ENCODE data around the gene ITFG1. TPM values are rescaled to one million over a fixed set of nuclear protein-coding genes. Genes with fewer than 3 reads are reported as not detected.
A peak's percentile ranks its signal among the peaks of the same experiment; 100 is the strongest.

The ITFG1 gene
- total and polyA plus RNA-seq, 11 donors = 13.0 to 102 (median 70.1) TPM

DNA sequence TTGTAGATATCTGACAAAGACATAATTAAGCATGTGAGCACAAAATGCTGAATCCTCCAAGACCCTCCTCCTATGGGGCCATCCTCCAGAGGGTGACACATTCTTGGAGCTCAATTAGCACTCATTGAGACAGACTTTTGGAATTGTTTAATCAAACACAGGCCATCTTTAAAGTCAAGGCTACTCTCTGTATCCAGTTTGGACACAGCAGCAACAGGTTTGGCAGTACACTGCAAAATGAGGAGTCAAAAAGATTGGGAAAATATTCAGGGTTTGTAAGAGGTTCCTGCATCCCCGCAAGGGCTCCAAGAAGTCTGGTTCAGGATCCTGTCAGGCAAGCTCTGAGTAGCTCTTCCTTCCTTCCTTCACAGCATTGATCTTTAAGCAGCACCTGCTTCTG lies 1.3 kb downstream of the ITFG1 start:
- 64 to 91% (median 83%) methylated on average over 1 of the region's 1 CpG for WGBS, 4 donors
- ATAC-seq (no peak), DNase-seq (no peak)
- Histone ChIP-seq H3K27me3 (no peaks in the 10 kb centered on the region), H3K36me3 (peaks cover 0 to 45% (median 35%) of the 10 kb centered on the region in 9 donors), H3K27ac (peak overlapping the region in 5 of 12 donors; percentile 95 to 99 (median 99)), H3K9me3 (no peaks in the 10 kb centered on the region), H3K4me1 (peaks cover 13 to 45% (median 40%) of the 10 kb centered on the region in 12 donors), H3K4me3 (peak overlapping the region in 8 of 12 donors; percentile 78 to 95 (median 90))
- no peak for TF ChIP-seq POLR2A (IDR thresholded peaks at IDR 0.05)
- TF ChIP-seq, protein P1, sequence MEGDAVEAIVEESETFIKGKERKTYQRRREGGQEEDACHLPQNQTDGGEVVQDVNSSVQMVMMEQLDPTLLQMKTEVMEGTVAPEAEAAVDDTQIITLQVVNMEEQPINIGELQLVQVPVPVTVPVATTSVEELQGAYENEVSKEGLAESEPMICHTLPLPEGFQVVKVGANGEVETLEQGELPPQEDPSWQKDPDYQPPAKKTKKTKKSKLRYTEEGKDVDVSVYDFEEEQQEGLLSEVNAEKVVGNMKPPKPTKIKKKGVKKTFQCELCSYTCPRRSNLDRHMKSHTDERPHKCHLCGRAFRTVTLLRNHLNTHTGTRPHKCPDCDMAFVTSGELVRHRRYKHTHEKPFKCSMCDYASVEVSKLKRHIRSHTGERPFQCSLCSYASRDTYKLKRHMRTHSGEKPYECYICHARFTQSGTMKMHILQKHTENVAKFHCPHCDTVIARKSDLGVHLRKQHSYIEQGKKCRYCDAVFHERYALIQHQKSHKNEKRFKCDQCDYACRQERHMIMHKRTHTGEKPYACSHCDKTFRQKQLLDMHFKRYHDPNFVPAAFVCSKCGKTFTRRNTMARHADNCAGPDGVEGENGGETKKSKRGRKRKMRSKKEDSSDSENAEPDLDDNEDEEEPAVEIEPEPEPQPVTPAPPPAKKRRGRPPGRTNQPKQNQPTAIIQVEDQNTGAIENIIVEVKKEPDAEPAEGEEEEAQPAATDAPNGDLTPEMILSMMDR (IDR thresholded peaks at IDR 0.05) = no peak
- intact Hi-C loops (cut with DNase I) = loop anchor here in 5 of 10 donors (2.0 to 10.0 kb wide), 6 partner anchors 35 to 487 kb away; partner anchors contain the start of genes DNAJA2 (in 1 of the 5) and NETO2 (in 1 of the 5)

DNA sequence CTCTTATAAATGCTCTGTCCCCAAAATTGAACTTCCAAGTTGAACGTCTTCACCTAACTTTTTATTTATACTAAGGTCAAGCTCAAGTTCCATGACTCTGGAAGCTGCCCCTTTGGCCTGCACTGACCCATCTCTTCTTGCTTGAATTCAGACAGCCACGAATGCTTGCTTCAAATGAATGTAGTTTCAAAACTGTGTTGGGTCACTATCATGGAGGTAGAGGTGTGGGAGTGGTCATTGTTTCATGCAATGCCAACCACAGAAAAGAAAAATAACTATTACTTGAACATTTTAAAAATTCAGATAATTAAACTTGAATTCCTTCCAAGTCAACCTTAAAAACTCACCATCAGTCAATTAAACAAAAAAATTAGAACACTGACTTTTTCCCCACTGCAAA lies 2.5 kb downstream of the ITFG1 start:
- intact Hi-C loops (cut with DNase I) = no loop called here

DNA sequence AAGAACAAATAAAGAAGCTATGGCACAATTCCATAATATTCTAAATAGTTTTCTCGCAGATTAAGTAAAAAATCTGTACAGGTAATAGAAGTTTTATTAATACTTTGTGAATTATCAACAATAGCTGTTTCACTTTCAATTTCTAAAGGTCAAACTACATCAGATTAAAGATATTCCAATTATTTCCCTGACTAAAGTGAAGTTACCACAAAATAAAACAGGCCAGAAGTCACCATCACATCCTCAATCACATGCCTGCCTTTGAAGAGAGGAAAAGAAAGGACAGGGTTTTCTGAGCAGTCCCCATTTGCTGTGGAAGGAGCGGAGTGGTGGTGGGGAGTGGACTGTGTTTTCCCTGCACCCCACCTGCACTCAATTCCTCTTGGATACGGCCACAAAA lies 11.1 kb downstream of the ITFG1 start:
- no peak overlapping the region for H3K27ac ChIP-seq
- intact Hi-C loops (cut with DNase I) = no loop called here
- no peaks in the 10 kb centered on the region for H3K9me3 ChIP-seq
- H3K27me3 ChIP-seq = no peaks in the 10 kb centered on the region
- TF ChIP-seq, protein P1 (IDR thresholded peaks at IDR 0.05) = no peak
- no peak for TF ChIP-seq POLR2A (IDR thresholded peaks at IDR 0.05)
- WGBS, 4 donors = 79 to 87% (median 81%) methylated on average over 3 of the region's 3 CpGs
- peaks cover 0 to 11% (median 3%) of the 10 kb centered on the region in 12 donors for H3K4me1 ChIP-seq
- DNase-seq (no peak), ATAC-seq (no peak)
- H3K36me3 ChIP-seq = peaks cover 0 to 88% (median 66%) of the 10 kb centered on the region in 9 donors
- no peak overlapping the region for H3K4me3 ChIP-seq

More for the DNA sequence above, 2.5 kb downstream of the ITFG1 start:
- Histone ChIP-seq H3K4me3 (no peak overlapping the region), H3K4me1 (peaks cover 12 to 33% (median 29%) of the 10 kb centered on the region in 12 donors), H3K36me3 (peaks cover 0 to 52% (median 42%) of the 10 kb centered on the region in 9 donors), H3K27me3 (no peaks in the 10 kb centered on the region), H3K9me3 (no peaks in the 10 kb centered on the region), H3K27ac (no peak overlapping the region)
- ATAC-seq (no peak), DNase-seq (no peak)
- 73 to 85% (median 82%) methylated on average over 2 of the region's 2 CpGs for WGBS, 4 donors
- TF ChIP-seq POLR2A (IDR thresholded peaks at IDR 0.05) = no peak
- TF ChIP-seq, protein P1 (IDR thresholded peaks at IDR 0.05) = no peak

DNA sequence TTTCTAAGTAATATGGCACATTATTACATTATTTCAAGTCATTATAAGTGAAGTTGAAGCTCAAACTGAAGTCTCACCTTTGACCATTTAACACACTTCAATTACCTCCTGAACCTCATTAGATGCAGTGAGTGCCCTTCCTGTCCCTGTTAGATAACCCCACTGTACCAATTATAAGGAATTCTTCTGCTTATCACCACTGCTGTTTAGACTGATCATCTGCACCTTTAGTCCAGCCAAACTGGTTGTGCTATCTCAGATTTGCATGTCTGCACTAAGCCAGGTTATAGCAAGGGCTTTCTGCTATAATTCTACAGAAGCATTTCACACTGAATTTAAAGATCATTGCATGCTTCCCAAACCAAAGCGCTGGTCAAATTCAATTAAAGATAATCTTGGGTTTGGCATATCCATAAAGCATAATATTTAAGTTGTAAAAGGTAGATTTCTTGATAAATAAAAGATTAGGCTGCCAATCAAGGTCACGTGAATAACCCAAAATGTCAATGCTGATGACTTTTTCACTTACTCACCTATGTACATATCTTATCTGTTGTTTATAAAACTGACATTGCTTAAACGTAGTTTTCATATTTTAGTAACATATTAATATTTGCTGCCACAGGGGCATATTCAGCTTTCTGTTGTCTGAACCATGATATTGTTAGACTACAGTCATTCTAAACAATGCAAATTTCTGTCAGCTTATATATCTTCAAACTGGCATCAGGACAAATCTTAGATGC lies 11.9 kb downstream of the ITFG1 start:
- TF ChIP-seq POLR2A (IDR thresholded peaks at IDR 0.05) = no peak
- TF ChIP-seq, protein P1 (IDR thresholded peaks at IDR 0.05) = no peak
- Histone ChIP-seq H3K27ac (no peak overlapping the region), H3K9me3 (no peaks in the 10 kb centered on the region), H3K4me1 (peaks cover 0 to 11% (median 3%) of the 10 kb centered on the region in 12 donors), H3K36me3 (peaks cover 0 to 84% (median 60%) of the 10 kb centered on the region in 9 donors), H3K4me3 (no peak overlapping the region), H3K27me3 (no peaks in the 10 kb centered on the region)
- no peak for DNase-seq
- WGBS, 4 donors = 70 to 77% (median 72%) methylated on average over 3 of the region's 3 CpGs
- ATAC-seq = no peak
- intact Hi-C loops (cut with DNase I) = no loop called here

Data from heart left ventricle (tissue), 16 donors.